HepG2 (cell line): ENCODE results near the gene MMP26. TPM values are rescaled to one million over a fixed set of nuclear protein-coding genes. Genes with fewer than 3 reads are reported as not detected.

Source experiments
- ATAC-seq: fragments of 200-7000 bp; cut with Tn5 transposase; 3 replicates; pipeline ENCODE4 v1.9.1; 2020; ENCODE audit warnings: mild to moderate bottlenecking, moderate library complexity
- BruUV-seq: library from RNA; stranded (reverse); fragments of 400-500 nt; replicated peaks from 2 replicates; lab custom pipeline; 2021; lab: Mats Ljungman, UMichigan
- CTCF ChIA-PET: fragments of 300-600 bp; formaldehyde crosslinking; extraction: SDS; loops from one replicate; lab custom pipeline; 2021; ENCODE audit warnings: low total read pairs, inconsistent platforms, low intra/inter-chr PET ratio; lab: Yijun Ruan, JAX
- POLR2A ChIA-PET: fragments of 350-600 bp; sonication (Branson Sonifier 250); formaldehyde crosslinking; loops from one replicate; lab custom pipeline; 2020; ENCODE audit warnings: antibody characterized with exemption, inconsistent platforms; lab: Yijun Ruan, JAX
- DNase-seq: peaks from one replicate; pipeline ENCODE4 v3.0.0-alpha.2; 2015; ENCODE audit warnings: low spot score
- FAIRE-seq: peaks from 3 replicates; lab custom pipeline; 2011; peaks lifted over from hg19 to GRCh38; lab: Jason Lieb, UNC
- H2AFZ ChIP-seq: one replicate; pipeline ENCODE4 v1.6.1; 2011; ENCODE audit warnings: low read length, inconsistent platforms
- H3K27ac ChIP-seq: fragments of 300-600 bp; 3 replicates; pipeline ENCODE4 v1.8.0; 2011; ENCODE audit warnings: mixed run types, mild to moderate bottlenecking, mixed read lengths, low read length, inconsistent platforms; ENCODE audit not compliant: insufficient read depth; ENCODE audit errors: extremely low read length
- H3K27me3 ChIP-seq, 2 experiments: fragments of 200-600 bp in 1 of 2; 2 replicates in 1 of 2; 3 replicates in 1 of 2; pipeline versions ENCODE4 v1.6.0 to v1.8.0; 2011; ENCODE audit warnings: low read length in 2 of 2, mild to moderate bottlenecking in 2 of 2, moderate library complexity in 2 of 2, inconsistent platforms in 1 of 2; ENCODE audit not compliant: insufficient read depth in 2 of 2, control insufficient read depth in 1 of 2
- H3K36me3 ChIP-seq, 2 experiments: fragments of 200-600 bp in 1 of 2; replicated peaks in 1 of 2; 2 replicates in 1 of 2; 3 replicates in 1 of 2; pipeline versions ENCODE4 v1.5.1 to v1.8.0; 2011; ENCODE audit warnings: low read length in 2 of 2, inconsistent platforms in 1 of 2; ENCODE audit not compliant: insufficient read depth in 2 of 2, control insufficient read depth in 1 of 2
- H3K4me1 ChIP-seq: 2 replicates; pipeline ENCODE4 v1.5.1; 2012; ENCODE audit warnings: low read length, inconsistent platforms; ENCODE audit not compliant: insufficient read depth
- H3K4me2 ChIP-seq: 2 replicates; pipeline ENCODE4 v1.6.0; 2011; ENCODE audit warnings: low read depth, low read length, inconsistent platforms
- H3K4me3 ChIP-seq, 3 experiments: fragments of 200-600 bp in 1 of 3; sonication (generic), shearing (Covaris generic) in 1 of 3; replicated peaks in 1 of 3; 2 replicates each; pipeline ENCODE4 v1.5.1; 2011 to 2016; ENCODE audit warnings: low read length in 3 of 3, inconsistent platforms in 2 of 3, low read depth in 2 of 3, mild to moderate bottlenecking in 2 of 3, control low read depth in 1 of 3, mixed read lengths in 1 of 3; ENCODE audit not compliant: insufficient read depth in 1 of 3
- H3K79me2 ChIP-seq: one replicate; pipeline ENCODE4 v1.6.1; 2011; ENCODE audit warnings: low read length, inconsistent platforms; ENCODE audit not compliant: insufficient read depth
- H3K9ac ChIP-seq: 2 replicates; pipeline ENCODE4 v1.6.0; 2011; ENCODE audit warnings: mild to moderate bottlenecking, low read depth, low read length, inconsistent platforms; ENCODE audit not compliant: insufficient read depth
- H3K9me3 ChIP-seq: 2 replicates; pipeline ENCODE4 v1.5.1; 2012; ENCODE audit warnings: mild to moderate bottlenecking, low read length
- H4K20me1 ChIP-seq: 2 replicates; pipeline ENCODE4 v1.6.0; 2011; ENCODE audit warnings: inconsistent platforms, mild to moderate bottlenecking, low read length, moderate library complexity; ENCODE audit not compliant: insufficient read depth
- RARG ChIP-seq: sonication (generic); formaldehyde crosslinking; IDR thresholded peaks from 2 replicates; pipeline ENCODE4 v1.4.0; 2020; ENCODE audit warnings: low read depth, mild to moderate bottlenecking, missing genetic modification reagents
- ZFP90 ChIP-seq: sonication (generic); formaldehyde crosslinking; IDR thresholded peaks from 2 replicates; pipeline ENCODE4 v1.8.0; 2022; ENCODE audit warnings: missing genetic modification reagents, mild to moderate bottlenecking, inconsistent platforms, borderline replicate concordance
- ZKSCAN8 ChIP-seq: IDR thresholded peaks from 2 replicates; pipeline ENCODE4 v1.6.1; 2016; ENCODE audit warnings: borderline replicate concordance, missing genetic modification reagents, missing compliant biosample characterization
- ZNF160 ChIP-seq: sonication (generic); formaldehyde crosslinking; IDR thresholded peaks from 2 replicates; pipeline ENCODE4 v1.8.0; 2022; ENCODE audit warnings: mild to moderate bottlenecking, inconsistent platforms, missing genetic modification reagents
- WGBS: methylation state at CpG from one replicate; pipeline ENCODE4 v1.1.6; 2017; ENCODE audit warnings: low lambda C conversion rate; 5-methylcytosine and 5-hydroxymethylcytosine counted together
- in situ Hi-C: cut with HindIII; loops from 2 replicates; pipeline ENCODE4 v1.10.0; 2017; ENCODE audit warnings: low pct_unique_long_range_greater_than_20kb; ENCODE audit not compliant: extremely low pct_ligation_motif_present
- intact Hi-C: fragments of 100-400 bp; cut with micrococcal nuclease; formaldehyde crosslinking; loops from one replicate; pipeline ENCODE4 v1.10.0; 2022; ENCODE audit not compliant: unreplicated experiment
- polyA plus RNA-seq, 8 experiments: library from polyadenylated mRNA; depleted of rRNA in 3 of 8; stranded (reverse) in 7 of 8; unstranded in 1 of 8; fragments of >200 nt; fragmentation: Illumina TruSeq in 4 of 8; extraction: Trizol in 4 of 8; gene quantifications; 2 replicates each; pipeline versions ENCODE4 v1.2.1 to v1.2.3, GENCODE V29; 2011 to 2016; ENCODE audit warnings: low read depth in 4 of 8, missing spikeins in 1 of 8, mixed read lengths in 1 of 8; ENCODE audit not compliant: insufficient read depth in 1 of 8
- total RNA-seq, 5 experiments: library from RNA; depleted of rRNA; stranded (reverse); fragments of >200 nt; fragmentation: Illumina TruSeq; extraction: Trizol; gene quantifications; 2 replicates each; pipeline ENCODE4 v1.2.3, GENCODE V29; 2016; ENCODE audit warnings: low read depth in 1 of 5
- TF ChIP-seq, protein P1 (sequence below): IDR thresholded peaks from 2 replicates; pipeline ENCODE4 v1.6.1; 2018; ENCODE audit warnings: missing genetic modification reagents, mild to moderate bottlenecking, missing compliant biosample characterization
- TF ChIP-seq, protein P2 (sequence below): sonication (generic); formaldehyde crosslinking; IDR thresholded peaks from 2 replicates; pipeline ENCODE4 v1.4.0; 2020; ENCODE audit warnings: mild to moderate bottlenecking, missing genetic modification reagents

MMP26 gene
- total and polyA plus RNA-seq, 2 of the 13 experiments (the other 11 are each of a cell fraction or from before 2014, with no cell fraction given): not detected

GRCh38 chr11:4700436-4700820 lies 4.2 kb upstream of the MMP26 start:
- 4% methylated on average over 1 of the region's 1 CpG for WGBS

More at GRCh38 chr11:4700436-4700820, 4.2 kb upstream of the MMP26 start:
- no peaks in the 10 kb centered on the region for H4K20me1 ChIP-seq
- H3K4me3 ChIP-seq: no peak overlapping the region
- TF ChIP-seq, protein P1, sequence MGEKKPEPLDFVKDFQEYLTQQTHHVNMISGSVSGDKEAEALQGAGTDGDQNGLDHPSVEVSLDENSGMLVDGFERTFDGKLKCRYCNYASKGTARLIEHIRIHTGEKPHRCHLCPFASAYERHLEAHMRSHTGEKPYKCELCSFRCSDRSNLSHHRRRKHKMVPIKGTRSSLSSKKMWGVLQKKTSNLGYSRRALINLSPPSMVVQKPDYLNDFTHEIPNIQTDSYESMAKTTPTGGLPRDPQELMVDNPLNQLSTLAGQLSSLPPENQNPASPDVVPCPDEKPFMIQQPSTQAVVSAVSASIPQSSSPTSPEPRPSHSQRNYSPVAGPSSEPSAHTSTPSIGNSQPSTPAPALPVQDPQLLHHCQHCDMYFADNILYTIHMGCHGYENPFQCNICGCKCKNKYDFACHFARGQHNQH (CRISPR knock-in tag): no peak
- TF ChIP-seq, protein P2, sequence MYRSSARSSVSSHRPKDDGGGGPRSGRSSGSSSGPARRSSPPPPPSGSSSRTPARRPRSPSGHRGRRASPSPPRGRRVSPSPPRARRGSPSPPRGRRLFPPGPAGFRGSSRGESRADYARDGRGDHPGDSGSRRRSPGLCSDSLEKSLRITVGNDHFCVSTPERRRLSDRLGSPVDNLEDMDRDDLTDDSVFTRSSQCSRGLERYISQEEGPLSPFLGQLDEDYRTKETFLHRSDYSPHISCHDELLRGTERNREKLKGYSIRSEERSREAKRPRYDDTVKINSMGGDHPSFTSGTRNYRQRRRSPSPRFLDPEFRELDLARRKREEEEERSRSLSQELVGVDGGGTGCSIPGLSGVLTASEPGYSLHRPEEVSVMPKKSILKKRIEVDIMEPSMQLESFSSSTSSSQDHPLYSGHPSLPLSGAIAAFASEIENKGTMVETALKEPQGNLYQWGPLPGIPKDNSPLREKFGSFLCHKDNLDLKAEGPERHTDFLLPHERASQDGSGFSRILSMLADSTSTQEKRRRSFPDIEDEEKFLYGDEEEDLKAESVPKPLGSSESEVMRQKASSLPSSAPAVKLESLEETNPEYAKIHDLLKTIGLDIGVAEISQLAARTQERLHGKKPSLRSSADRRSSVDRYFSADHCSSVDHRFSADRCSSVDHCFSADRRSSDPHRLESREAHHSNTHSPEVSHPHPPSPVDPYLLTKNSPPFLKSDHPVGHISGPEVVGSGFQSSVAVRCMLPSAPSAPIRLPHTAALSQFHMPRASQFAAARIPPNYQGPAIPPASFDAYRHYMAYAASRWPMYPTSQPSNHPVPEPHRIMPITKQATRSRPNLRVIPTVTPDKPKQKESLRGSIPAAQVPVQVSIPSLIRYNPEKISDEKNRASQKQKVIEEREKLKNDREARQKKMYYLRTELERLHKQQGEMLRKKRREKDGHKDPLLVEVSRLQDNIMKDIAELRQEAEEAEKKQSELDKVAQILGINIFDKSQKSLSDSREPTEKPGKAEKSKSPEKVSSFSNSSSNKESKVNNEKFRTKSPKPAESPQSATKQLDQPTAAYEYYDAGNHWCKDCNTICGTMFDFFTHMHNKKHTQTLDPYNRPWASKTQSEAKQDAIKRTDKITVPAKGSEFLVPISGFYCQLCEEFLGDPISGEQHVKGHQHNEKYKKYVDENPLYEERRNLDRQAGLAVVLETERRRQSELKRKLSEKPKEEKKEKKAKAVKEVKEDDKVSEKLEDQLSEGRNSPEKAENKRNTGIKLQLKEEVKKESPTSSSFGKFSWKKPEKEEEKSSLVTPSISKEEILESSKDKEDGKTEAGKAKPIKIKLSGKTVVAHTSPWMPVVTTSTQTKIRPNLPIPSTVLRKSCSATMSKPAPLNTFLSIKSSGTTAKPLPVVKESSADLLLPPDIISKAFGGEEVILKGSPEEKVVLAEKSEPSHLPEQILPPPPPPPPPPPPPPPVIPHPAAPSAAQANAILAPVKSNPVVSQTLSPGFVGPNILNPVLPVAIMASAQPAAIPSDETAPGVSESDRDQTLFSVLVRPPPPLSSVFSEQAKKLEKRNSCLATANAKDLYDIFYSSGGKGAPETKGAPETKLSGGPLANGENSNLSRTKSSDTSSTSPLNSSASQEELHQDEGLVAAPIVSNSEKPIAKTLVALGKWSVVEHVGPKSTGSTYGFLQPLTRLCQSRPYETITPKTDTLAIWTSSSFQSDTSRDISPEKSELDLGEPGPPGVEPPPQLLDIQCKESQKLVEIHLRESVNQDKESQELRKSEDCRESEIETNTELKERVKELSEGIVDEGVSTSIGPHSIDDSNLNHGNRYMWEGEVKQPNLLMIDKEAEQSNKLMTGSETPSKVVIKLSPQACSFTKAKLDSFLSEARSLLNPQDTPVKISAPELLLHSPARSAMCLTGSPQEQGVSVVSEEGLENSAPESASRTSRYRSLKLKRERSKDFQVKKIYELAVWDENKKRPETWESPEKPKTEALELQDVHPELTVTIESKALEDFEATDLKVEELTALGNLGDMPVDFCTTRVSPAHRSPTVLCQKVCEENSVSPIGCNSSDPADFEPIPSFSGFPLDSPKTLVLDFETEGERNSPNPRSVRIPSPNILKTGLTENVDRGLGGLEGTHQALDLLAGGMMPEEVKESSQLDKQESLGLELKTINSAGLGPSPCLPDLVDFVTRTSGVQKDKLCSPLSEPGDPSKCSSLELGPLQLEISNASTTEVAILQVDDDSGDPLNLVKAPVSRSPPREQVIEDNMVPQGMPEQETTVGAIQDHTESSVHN (CRISPR knock-in tag): no peak
- TF ChIP-seq ZFP90 (CRISPR knock-in tag) (no peak), ZKSCAN8 (CRISPR knock-in tag) (no peak), RARG (no peak), ZNF160 (CRISPR knock-in tag) (no peak)
- DNase-seq (no peak), FAIRE-seq (no peak), ATAC-seq (no peak)
- H3K9me3 ChIP-seq: no peaks in the 10 kb centered on the region
- no TSS peak for BruUV-seq
- H3K27ac ChIP-seq: no peak overlapping the region
- intact Hi-C loops (no loop called here), in situ Hi-C loops (no loop called here)
- H3K4me1 ChIP-seq: no peaks in the 10 kb centered on the region
- no peaks in the 10 kb centered on the region for H3K36me3 ChIP-seq
- H3K9ac ChIP-seq: no peak overlapping the region
- no peaks in the 10 kb centered on the region for H3K79me2 ChIP-seq
- POLR2A ChIA-PET: no interaction called here
- H3K4me2 ChIP-seq: no peak overlapping the region
- CTCF ChIA-PET: no interaction called here
- no peak overlapping the region for H2AFZ ChIP-seq
- peaks cover 0 to 4% of the 10 kb centered on the region in 2 experiments; a peak in 1 of 5 replicates for H3K27me3 ChIP-seq
